NT2/D1 (cell line): ENCODE measurements around the gene TTC31.
"Not testable (repeated sequence)": the region's sequence is repeated elsewhere in the genome, so short reads cannot be mapped to it uniquely, and the experiment has no call there.

Experiments
- DNase-seq: peaks from one replicate; pipeline ENCODE4 v3.0.0-alpha.2; 2011; ENCODE audit warnings: low read depth, low spot score
- H3K27me3 ChIP-seq: 2 replicates; pipeline ENCODE4 v1.6.0; 2011; ENCODE audit warnings: mild to moderate bottlenecking; ENCODE audit not compliant: insufficient read length, insufficient read depth
- H3K36me3 ChIP-seq: 2 replicates; pipeline ENCODE4 v1.6.1; 2011; ENCODE audit warnings: mild to moderate bottlenecking, low read length, mixed read lengths; ENCODE audit not compliant: insufficient read depth, insufficient read length
- H3K4me1 ChIP-seq: 2 replicates; pipeline ENCODE4 v1.5.1; 2011; ENCODE audit not compliant: insufficient read depth, insufficient read length
- H3K4me3 ChIP-seq: 2 replicates; pipeline ENCODE4 v1.5.1; 2011; ENCODE audit warnings: low read depth; ENCODE audit not compliant: insufficient read length
- H3K9ac ChIP-seq: 2 replicates; pipeline ENCODE4 v1.6.0; 2011; ENCODE audit warnings: low read depth; ENCODE audit not compliant: insufficient read length
- H3K9me3 ChIP-seq: 2 replicates; pipeline ENCODE4 v1.5.1; 2011; ENCODE audit warnings: mild to moderate bottlenecking, low read length; ENCODE audit not compliant: insufficient read depth
- SUZ12 ChIP-seq: IDR thresholded peaks from 2 replicates; pipeline ENCODE4 v1.6.1; 2011; ENCODE audit not compliant: insufficient read length, insufficient read depth; ENCODE audit errors: extremely low read depth
- YY1 ChIP-seq: IDR thresholded peaks from 2 replicates; pipeline ENCODE4 v1.6.1; 2011; ENCODE audit not compliant: insufficient read length, insufficient read depth
- ZNF274 ChIP-seq: IDR thresholded peaks from 2 replicates; pipeline ENCODE4 v1.6.1; 2011; ENCODE audit warnings: mild to moderate bottlenecking, low read depth, low read length

The TTC31 gene

DNA sequence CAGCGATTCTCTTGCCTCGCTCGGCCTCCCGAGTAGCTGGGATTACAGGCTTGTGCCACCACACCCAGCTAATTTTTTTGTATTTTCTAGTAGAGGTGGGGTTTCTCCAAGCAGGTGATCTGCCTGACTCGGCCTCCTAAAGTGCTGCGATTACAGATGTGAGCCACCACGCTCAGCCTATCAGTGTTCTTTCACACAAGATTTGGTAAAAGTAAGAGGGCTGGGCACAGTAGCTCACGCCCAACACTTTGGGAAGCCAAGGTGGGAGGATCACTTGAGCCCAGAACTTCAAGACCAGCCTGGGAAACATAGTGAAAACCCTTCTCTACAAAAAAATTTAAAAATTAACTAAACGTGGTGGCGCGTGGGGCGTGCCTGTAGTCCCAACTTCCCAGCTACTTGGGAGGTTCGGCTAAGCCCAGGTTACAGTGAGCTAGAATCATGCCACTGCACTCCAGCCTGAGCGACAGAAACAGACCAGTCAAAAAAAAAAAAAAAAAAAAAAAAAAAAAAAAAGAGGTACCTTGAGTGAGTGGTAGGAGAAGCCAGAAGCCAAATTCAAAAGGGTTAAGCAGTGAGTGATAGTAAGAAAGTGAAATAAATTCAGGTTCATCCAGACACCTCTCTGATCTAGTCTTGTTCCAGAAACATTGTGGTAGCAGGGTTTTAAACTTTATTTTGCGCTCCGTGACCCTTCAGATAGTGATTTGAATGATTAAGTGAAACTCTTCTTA, 11.4 kb upstream of the TTC31 start:
- Histone ChIP-seq H3K9me3 (no peaks in the 10 kb centered on the region), H3K27me3 (no peaks in the 10 kb centered on the region), H3K36me3 (peaks cover 23% of the 10 kb centered on the region), H3K4me3 (peak overlapping the region; percentile 92), H3K9ac (peak overlapping the region; percentile 99), H3K4me1 (no peaks in the 10 kb centered on the region)
- no peak for DNase-seq
- TF ChIP-seq SUZ12 (no peak), YY1 (no peak), ZNF274 (no peak)

DNA sequence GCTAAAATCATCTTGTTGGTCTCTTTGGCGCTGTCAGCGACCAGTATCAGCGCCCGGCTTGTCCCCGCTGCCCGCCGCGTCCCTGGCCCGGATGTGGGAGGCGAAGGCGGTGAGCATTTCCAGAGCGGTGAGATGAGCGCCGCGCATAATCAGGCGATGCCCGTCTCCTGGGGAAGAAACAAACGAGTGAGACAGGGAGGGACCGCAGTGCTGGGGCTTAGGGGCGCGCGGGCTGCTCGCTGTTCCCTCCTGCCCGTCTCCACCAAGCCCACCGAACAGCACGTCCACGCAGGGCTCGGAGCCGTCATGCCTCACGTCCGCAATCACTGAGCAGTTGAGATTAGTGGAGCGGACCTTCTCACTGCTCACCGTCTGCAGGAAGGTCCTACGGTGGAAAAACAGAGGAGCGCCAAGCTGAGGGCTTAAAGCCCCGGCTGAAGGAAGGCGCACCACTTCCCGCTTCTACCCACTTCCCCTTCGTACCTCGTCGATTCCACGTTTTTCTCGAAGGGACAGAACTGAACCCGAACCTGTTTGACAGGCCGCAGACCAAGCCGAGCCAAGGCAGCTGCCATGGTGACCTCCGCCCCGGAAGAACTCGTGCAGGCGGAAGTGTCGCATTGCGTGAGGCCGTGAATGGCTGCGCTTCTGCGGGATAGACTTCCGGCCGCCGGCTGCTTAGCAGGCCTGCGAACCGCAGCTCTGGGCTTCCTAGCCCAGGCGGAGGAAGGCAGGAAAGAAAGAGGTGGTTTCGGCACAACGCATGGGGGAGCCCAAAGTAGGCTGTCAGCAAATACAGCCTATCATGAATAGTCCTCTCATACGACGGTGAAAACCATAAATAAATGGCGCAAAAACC, 10.6 kb upstream of the TTC31 start, which contains the start of gene MRPL53:
Gene MRPL53 (minus strand): TSS at position 595 of the 859 bp plus-strand sequence. CDS start 20 bp downstream, at position 575.
- Histone ChIP-seq H3K9me3 (no peaks in the 10 kb centered on the region), H3K4me1 (no peaks in the 10 kb centered on the region), H3K9ac (peak within 1 kb of the TSS; percentile 99), H3K4me3 (peak within 1 kb of the TSS; percentile 92), H3K36me3 (peaks cover 31% of the 10 kb centered on the region), H3K27me3 (no peaks in the 10 kb centered on the region)
- peak; percentile 92 for DNase-seq
- TF ChIP-seq YY1 (peak; percentile 74), ZNF274 (no peak)

DNA sequence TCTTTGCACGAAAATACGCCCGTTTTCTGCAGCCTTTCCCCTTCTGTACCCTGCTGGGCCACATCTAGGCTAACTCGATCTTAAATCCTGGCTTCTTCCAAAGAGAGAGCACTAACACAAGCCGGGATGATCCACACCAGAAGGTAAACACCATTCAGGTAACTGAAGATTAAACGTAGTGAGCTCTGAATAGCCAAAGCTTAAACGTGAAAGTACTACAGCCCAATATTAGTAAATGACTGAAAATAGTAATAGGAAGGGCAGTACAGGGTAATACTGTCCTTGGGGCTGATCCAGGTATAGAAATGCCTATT, 10.0 kb upstream of the TTC31 start:
- no peak for DNase-seq
- Histone ChIP-seq H3K4me3 (peak overlapping the region; percentile 92), H3K9me3 (no peaks in the 10 kb centered on the region), H3K9ac (peak overlapping the region; percentile 99), H3K27me3 (no peaks in the 10 kb centered on the region), H3K4me1 (no peaks in the 10 kb centered on the region), H3K36me3 (peaks cover 36% of the 10 kb centered on the region)
- no peak for TF ChIP-seq ZNF274
- TF ChIP-seq SUZ12: no peak
- TF ChIP-seq YY1: no peak

DNA sequence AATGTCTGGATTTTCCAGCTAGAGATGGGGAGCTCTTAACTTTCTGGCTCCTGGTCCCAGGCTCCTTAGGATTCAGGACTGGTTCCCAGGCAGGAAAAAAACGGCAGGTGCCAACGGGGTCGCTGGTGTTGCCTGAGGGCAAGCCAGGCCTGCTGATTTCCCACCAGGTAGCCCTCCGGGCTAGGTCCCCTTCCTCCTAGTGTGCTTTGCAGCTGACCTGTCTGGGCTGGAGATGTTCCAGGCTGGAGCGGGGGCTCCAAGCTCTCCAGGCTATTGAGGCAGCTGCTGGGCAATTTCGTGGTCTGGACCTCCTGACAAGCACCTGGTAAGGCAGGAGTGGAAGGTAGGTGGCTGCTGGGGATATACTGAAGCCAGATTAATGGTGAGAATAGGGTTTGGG, 8.4 kb upstream of the TTC31 start:
- Histone ChIP-seq H3K36me3 (peaks cover 46% of the 10 kb centered on the region), H3K27me3 (no peaks in the 10 kb centered on the region), H3K9me3 (no peaks in the 10 kb centered on the region), H3K9ac (no peak overlapping the region), H3K4me3 (no peak overlapping the region), H3K4me1 (no peaks in the 10 kb centered on the region)
- no peak for DNase-seq
- no peak for TF ChIP-seq YY1
- no peak for TF ChIP-seq ZNF274
- TF ChIP-seq SUZ12: no peak

DNA sequence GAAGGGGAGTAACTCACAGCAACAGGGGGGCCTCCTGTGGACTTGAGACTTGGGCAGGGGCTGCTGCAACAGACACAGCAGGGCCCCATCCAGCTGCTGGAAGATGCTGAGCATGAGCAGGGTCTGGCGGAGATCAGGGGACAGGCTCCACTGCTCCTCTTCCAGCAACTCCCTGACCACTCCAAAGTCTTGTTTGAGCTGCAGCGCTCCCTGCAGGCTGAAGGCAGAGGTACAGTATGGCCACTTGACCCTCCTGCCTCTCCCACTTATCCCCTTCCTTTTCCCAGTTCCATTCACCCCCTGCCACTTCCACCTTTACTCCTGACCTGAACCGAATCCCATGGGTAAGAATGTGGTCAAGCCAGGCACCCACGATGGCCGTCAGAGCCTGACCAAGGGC, 8.0 kb upstream of the TTC31 start:
- Histone ChIP-seq H3K4me1 (no peaks in the 10 kb centered on the region), H3K27me3 (no peaks in the 10 kb centered on the region), H3K4me3 (no peak overlapping the region), H3K9me3 (no peaks in the 10 kb centered on the region), H3K9ac (no peak overlapping the region), H3K36me3 (peaks cover 50% of the 10 kb centered on the region)
- DNase-seq: no peak
- TF ChIP-seq SUZ12: no peak
- TF ChIP-seq YY1: no peak
- no peak for TF ChIP-seq ZNF274

DNA sequence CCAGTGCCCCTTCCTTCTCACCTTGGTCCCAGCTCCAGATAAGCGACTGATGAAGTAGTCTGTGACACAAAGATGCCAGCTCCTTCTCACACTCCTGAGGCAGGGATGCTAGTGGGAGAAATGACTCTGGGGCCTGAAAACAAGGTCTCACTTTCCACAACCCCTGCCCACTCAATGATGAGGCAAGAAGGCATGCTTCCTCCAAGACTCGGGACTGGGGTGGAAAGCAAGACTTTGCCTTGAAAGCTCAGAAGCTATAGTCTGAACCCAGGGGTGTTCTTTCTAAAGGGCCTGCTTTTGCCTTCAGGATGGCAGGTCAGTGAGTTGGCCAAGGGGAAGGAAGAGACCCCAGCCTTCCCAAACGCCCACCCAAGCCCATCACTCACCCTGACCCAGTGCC, 1.4 kb upstream of the TTC31 start:
- Histone ChIP-seq H3K4me3 (peak overlapping the region; percentile 75), H3K4me1 (peaks cover 3% of the 10 kb centered on the region), H3K9me3 (no peaks in the 10 kb centered on the region), H3K9ac (peak overlapping the region; percentile 85), H3K27me3 (no peaks in the 10 kb centered on the region), H3K36me3 (peaks cover 48% of the 10 kb centered on the region)
- no peak for TF ChIP-seq YY1
- no peak for TF ChIP-seq ZNF274
- no peak for TF ChIP-seq SUZ12
- no peak for DNase-seq

DNA sequence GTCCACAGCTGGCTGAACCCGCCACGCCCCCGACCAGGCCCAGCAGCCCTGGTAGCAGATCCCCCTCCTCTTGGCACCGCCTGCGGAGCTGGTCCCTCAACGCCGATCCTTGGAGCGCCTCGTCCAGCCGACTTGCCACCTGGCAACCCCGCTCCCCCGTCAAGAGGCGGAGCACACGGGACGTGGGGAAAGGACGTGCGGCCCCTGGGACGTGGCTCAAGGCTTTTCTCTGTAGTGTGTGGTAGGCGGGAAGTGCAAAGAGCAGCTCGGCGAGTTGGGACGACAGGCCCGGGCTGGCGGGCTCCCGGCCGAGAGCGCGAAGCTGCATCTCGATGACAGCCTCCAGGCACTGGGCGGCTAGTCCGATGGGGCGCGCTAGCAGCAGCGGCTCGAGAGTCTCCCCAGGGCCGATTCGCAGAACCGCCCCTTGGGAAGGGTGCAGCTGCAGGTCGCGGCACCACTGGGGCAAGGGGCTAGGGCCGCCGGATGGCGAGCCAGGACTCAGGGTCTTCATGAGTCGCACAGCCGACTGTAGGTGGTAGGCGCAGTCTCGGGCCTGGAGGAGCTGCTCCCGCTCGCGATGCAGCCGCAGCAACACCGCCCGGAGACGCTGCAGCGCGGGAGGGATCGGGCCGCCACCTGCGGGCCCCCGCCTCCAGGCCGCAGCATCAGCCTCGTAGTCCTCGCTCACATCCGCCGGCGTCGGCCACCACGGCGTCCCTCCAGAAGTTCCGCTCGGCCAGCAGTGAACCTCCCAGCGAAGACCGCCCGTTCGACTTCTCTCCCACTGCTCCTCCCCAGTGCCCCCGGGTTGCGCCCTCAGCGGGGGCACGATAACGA, 700 bp upstream of the TTC31 start:
- TF ChIP-seq ZNF274 (no peak), YY1 (no peak), SUZ12 (no peak)
- Histone ChIP-seq H3K27me3 (no peaks in the 10 kb centered on the region), H3K9ac (peak overlapping the region; percentile 85), H3K4me3 (peak overlapping the region; percentile 75), H3K4me1 (peaks cover 3% of the 10 kb centered on the region), H3K9me3 (no peaks in the 10 kb centered on the region), H3K36me3 (peaks cover 41% of the 10 kb centered on the region)
- no peak for DNase-seq

DNA sequence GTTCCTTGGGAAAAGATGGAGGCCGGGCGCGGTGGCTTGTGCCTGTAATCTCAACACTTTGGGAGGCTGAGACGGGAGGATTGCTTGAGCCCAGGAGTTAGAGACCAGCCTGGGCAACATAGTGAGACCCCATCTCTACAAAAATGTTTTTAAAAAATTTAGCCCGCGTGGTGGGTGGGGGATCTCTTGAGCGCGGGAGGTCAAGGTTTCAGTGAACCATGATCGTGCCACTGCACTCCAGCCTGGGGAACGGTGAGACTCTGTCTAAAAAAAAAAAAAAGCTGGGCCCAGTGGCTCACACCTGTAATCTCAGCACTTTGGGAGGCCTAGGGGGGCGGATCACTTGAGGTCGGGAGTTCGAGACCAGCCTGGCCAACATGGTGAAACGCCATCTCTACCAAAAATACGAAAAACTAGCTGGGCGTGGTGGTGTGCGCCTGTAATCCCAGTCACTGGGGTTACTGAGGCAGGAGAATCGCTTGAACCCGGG, 839 bp downstream of the TTC31 start:
- Histone ChIP-seq H3K9ac (peak overlapping the region; percentile 85), H3K4me3 (peak overlapping the region; percentile 75), H3K36me3 (peaks cover 31% of the 10 kb centered on the region)
- H3K9me3 ChIP-seq, H3K4me1 ChIP-seq, H3K27me3 ChIP-seq, DNase-seq: not testable (repeated sequence)
